PFSK-1 (cell line): ENCODE results near the gene GPR37L1.

Experiments
- POLR2AphosphoS5 ChIP-seq: IDR thresholded peaks from 2 replicates; pipeline ENCODE4 v1.6.1; 2012; ENCODE audit warnings: low read depth, mild to moderate bottlenecking, control low read depth, low read length, moderate library complexity
- SIN3A ChIP-seq: IDR thresholded peaks from 2 replicates; pipeline ENCODE4 v1.6.1; 2012; ENCODE audit warnings: mild to moderate bottlenecking, low read length, moderate library complexity, borderline replicate concordance; ENCODE audit not compliant: insufficient read depth

GRCh38 chr1:202165267-202165941 lies 42.7 kb downstream of the GPR37L1 start:
- TF ChIP-seq SIN3A (no peak), POLR2AphosphoS5 (no peak)
